HepG2 (cell line): ENCODE data around the gene PTF1A. TPM values are rescaled to one million over a fixed set of nuclear protein-coding genes. Genes with fewer than 3 reads are reported as not detected.

ENCODE experiments used
- ATAC-seq: fragments of 200-7000 bp; cut with Tn5 transposase; 3 replicates; pipeline ENCODE4 v1.9.1; 2020; ENCODE audit warnings: mild to moderate bottlenecking, moderate library complexity
- BruUV-seq: library from RNA; stranded (reverse); fragments of 400-500 nt; replicated peaks from 2 replicates; lab custom pipeline; 2021; lab: Mats Ljungman, UMichigan
- CTCF ChIA-PET: fragments of 300-600 bp; formaldehyde crosslinking; extraction: SDS; loops from one replicate; lab custom pipeline; 2021; ENCODE audit warnings: low total read pairs, inconsistent platforms, low intra/inter-chr PET ratio; lab: Yijun Ruan, JAX
- POLR2A ChIA-PET: fragments of 350-600 bp; sonication (Branson Sonifier 250); formaldehyde crosslinking; loops from one replicate; lab custom pipeline; 2020; ENCODE audit warnings: antibody characterized with exemption, inconsistent platforms; lab: Yijun Ruan, JAX
- DNase-seq: peaks from one replicate; pipeline ENCODE4 v3.0.0-alpha.2; 2015; ENCODE audit warnings: low spot score
- FAIRE-seq: peaks from 3 replicates; lab custom pipeline; 2011; peaks lifted over from hg19 to GRCh38; lab: Jason Lieb, UNC
- H2AFZ ChIP-seq: one replicate; pipeline ENCODE4 v1.6.1; 2011; ENCODE audit warnings: low read length, inconsistent platforms
- H3K27ac ChIP-seq: fragments of 300-600 bp; 3 replicates; pipeline ENCODE4 v1.8.0; 2011; ENCODE audit warnings: mixed run types, mild to moderate bottlenecking, mixed read lengths, low read length, inconsistent platforms; ENCODE audit not compliant: insufficient read depth; ENCODE audit errors: extremely low read length
- H3K27me3 ChIP-seq, 2 experiments: fragments of 200-600 bp in 1 of 2; 2 replicates in 1 of 2; 3 replicates in 1 of 2; pipeline versions ENCODE4 v1.6.0 to v1.8.0; 2011; ENCODE audit warnings: low read length in 2 of 2, mild to moderate bottlenecking in 2 of 2, moderate library complexity in 2 of 2, inconsistent platforms in 1 of 2; ENCODE audit not compliant: insufficient read depth in 2 of 2, control insufficient read depth in 1 of 2
- H3K36me3 ChIP-seq, 2 experiments: fragments of 200-600 bp in 1 of 2; replicated peaks in 1 of 2; 2 replicates in 1 of 2; 3 replicates in 1 of 2; pipeline versions ENCODE4 v1.5.1 to v1.8.0; 2011; ENCODE audit warnings: low read length in 2 of 2, inconsistent platforms in 1 of 2; ENCODE audit not compliant: insufficient read depth in 2 of 2, control insufficient read depth in 1 of 2
- H3K4me1 ChIP-seq: 2 replicates; pipeline ENCODE4 v1.5.1; 2012; ENCODE audit warnings: low read length, inconsistent platforms; ENCODE audit not compliant: insufficient read depth
- H3K4me2 ChIP-seq: 2 replicates; pipeline ENCODE4 v1.6.0; 2011; ENCODE audit warnings: low read depth, low read length, inconsistent platforms
- H3K4me3 ChIP-seq, 3 experiments: fragments of 200-600 bp in 1 of 3; sonication (generic), shearing (Covaris generic) in 1 of 3; replicated peaks in 1 of 3; 2 replicates each; pipeline ENCODE4 v1.5.1; 2011 to 2016; ENCODE audit warnings: low read length in 3 of 3, inconsistent platforms in 2 of 3, low read depth in 2 of 3, mild to moderate bottlenecking in 2 of 3, control low read depth in 1 of 3, mixed read lengths in 1 of 3; ENCODE audit not compliant: insufficient read depth in 1 of 3
- H3K79me2 ChIP-seq: one replicate; pipeline ENCODE4 v1.6.1; 2011; ENCODE audit warnings: low read length, inconsistent platforms; ENCODE audit not compliant: insufficient read depth
- H3K9ac ChIP-seq: 2 replicates; pipeline ENCODE4 v1.6.0; 2011; ENCODE audit warnings: mild to moderate bottlenecking, low read depth, low read length, inconsistent platforms; ENCODE audit not compliant: insufficient read depth
- H3K9me3 ChIP-seq: 2 replicates; pipeline ENCODE4 v1.5.1; 2012; ENCODE audit warnings: mild to moderate bottlenecking, low read length
- H4K20me1 ChIP-seq: 2 replicates; pipeline ENCODE4 v1.6.0; 2011; ENCODE audit warnings: inconsistent platforms, mild to moderate bottlenecking, low read length, moderate library complexity; ENCODE audit not compliant: insufficient read depth
- ATF4 ChIP-seq, 2 experiments: fragments of 450-650 bp in 1 of 2; sonication (generic) in 1 of 2; formaldehyde crosslinking; IDR thresholded peaks; 2 replicates each; pipeline versions ENCODE4 v1.5.0 to v1.8.0; 2020 to 2022; ENCODE audit warnings: mild to moderate bottlenecking in 1 of 2, missing genetic modification reagents in 1 of 2
- CC2D1A ChIP-seq: sonication (generic); formaldehyde crosslinking; IDR thresholded peaks from 2 replicates; pipeline ENCODE4 v1.8.1; 2023; ENCODE audit warnings: mild to moderate bottlenecking, missing genetic modification reagents
- CREBL2 ChIP-seq: sonication (generic); formaldehyde crosslinking; IDR thresholded peaks from 2 replicates; pipeline ENCODE4 v1.8.1; 2023; ENCODE audit warnings: missing genetic modification reagents, mild to moderate bottlenecking, borderline replicate concordance
- HNRNPUL1 ChIP-seq: fragments of 200-400 bp; formaldehyde crosslinking; IDR thresholded peaks from 2 replicates; pipeline ENCODE4 v1.6.1; 2017; ENCODE audit warnings: low read depth, mild to moderate bottlenecking, low read length, moderate library complexity
- HOXD1 ChIP-seq: sonication (generic); formaldehyde crosslinking; IDR thresholded peaks from 2 replicates; pipeline ENCODE4 v1.5.0; 2020; ENCODE audit warnings: missing genetic modification reagents
- MLX ChIP-seq: IDR thresholded peaks from 2 replicates; pipeline ENCODE4 v1.6.1; 2016
- MTF2 ChIP-seq: sonication (generic); formaldehyde crosslinking; IDR thresholded peaks from 2 replicates; pipeline ENCODE4 v1.5.0; 2020; ENCODE audit warnings: missing genetic modification reagents, borderline replicate concordance
- RFX1 ChIP-seq: fragments of 450-650 bp; IDR thresholded peaks from 2 replicates; pipeline ENCODE4 v1.6.1; 2017
- SP4 ChIP-seq: sonication (generic); formaldehyde crosslinking; IDR thresholded peaks from 2 replicates; pipeline ENCODE4 v1.8.1; 2023; ENCODE audit warnings: mild to moderate bottlenecking, missing genetic modification reagents
- STAT5B ChIP-seq: sonication (generic); formaldehyde crosslinking; IDR thresholded peaks from 2 replicates; pipeline ENCODE4 v1.4.0; 2020; ENCODE audit warnings: missing genetic modification reagents
- TEAD3 ChIP-seq: optimal IDR thresholded peaks from 2 replicates; pipeline ENCODE3; 2016; ENCODE audit warnings: borderline replicate concordance
- ZEB1 ChIP-seq: IDR thresholded peaks from 2 replicates; pipeline ENCODE4 v1.6.1; 2012; ENCODE audit warnings: mild to moderate bottlenecking, low read depth, inconsistent platforms; ENCODE audit not compliant: insufficient replicate concordance
- ZNF331 ChIP-seq: sonication (generic); formaldehyde crosslinking; IDR thresholded peaks from 2 replicates; pipeline ENCODE4 v1.4.0; 2020; ENCODE audit warnings: missing genetic modification reagents
- WGBS: methylation state at CpG from one replicate; pipeline ENCODE4 v1.1.6; 2017; ENCODE audit warnings: low lambda C conversion rate; 5-methylcytosine and 5-hydroxymethylcytosine counted together
- in situ Hi-C: cut with HindIII; loops from 2 replicates; pipeline ENCODE4 v1.10.0; 2017; ENCODE audit warnings: low pct_unique_long_range_greater_than_20kb; ENCODE audit not compliant: extremely low pct_ligation_motif_present
- intact Hi-C: fragments of 100-400 bp; cut with micrococcal nuclease; formaldehyde crosslinking; loops from one replicate; pipeline ENCODE4 v1.10.0; 2022; ENCODE audit not compliant: unreplicated experiment
- polyA plus RNA-seq, 8 experiments: library from polyadenylated mRNA; depleted of rRNA in 3 of 8; stranded (reverse) in 7 of 8; unstranded in 1 of 8; fragments of >200 nt; fragmentation: Illumina TruSeq in 4 of 8; extraction: Trizol in 4 of 8; gene quantifications; 2 replicates each; pipeline versions ENCODE4 v1.2.1 to v1.2.3, GENCODE V29; 2011 to 2016; ENCODE audit warnings: low read depth in 4 of 8, missing spikeins in 1 of 8, mixed read lengths in 1 of 8; ENCODE audit not compliant: insufficient read depth in 1 of 8
- total RNA-seq, 5 experiments: library from RNA; depleted of rRNA; stranded (reverse); fragments of >200 nt; fragmentation: Illumina TruSeq; extraction: Trizol; gene quantifications; 2 replicates each; pipeline ENCODE4 v1.2.3, GENCODE V29; 2016; ENCODE audit warnings: low read depth in 1 of 5

PTF1A gene
- total and polyA plus RNA-seq, 2 of the 13 experiments (the other 11 are each of a cell fraction or from before 2014, with no cell fraction given) = not detected

- WGBS = 44% methylated on average over 16 of the region's 41 CpGs
- TF ChIP-seq CC2D1A (CRISPR knock-in tag) (no peak), CREBL2 (CRISPR knock-in tag) (no peak), HOXD1 (CRISPR knock-in tag) (no peak), TEAD3 (CRISPR knock-in tag) (no peak), ATF4 (CRISPR knock-in tag; IDR thresholded peaks at IDR 0.05) (no peak), MTF2 (CRISPR knock-in tag) (no peak), MLX (CRISPR knock-in tag) (no peak), SP4 (CRISPR knock-in tag) (no peak), RFX1 (no peak), ZEB1 (no peak), HNRNPUL1 (no peak), STAT5B (CRISPR knock-in tag) (no peak), ZNF331 (CRISPR knock-in tag) (no peak)
- no peaks in the 10 kb centered on the region for H3K36me3 ChIP-seq
- no peaks in the 10 kb centered on the region for H3K79me2 ChIP-seq
- no peak overlapping the region for H3K9ac ChIP-seq
- no peak overlapping the region for H3K4me3 ChIP-seq
- in situ Hi-C loops (loop anchor here (25.0 kb wide), 2 partner anchors 365 to 515 kb away; no protein-coding TSS in a partner anchor), intact Hi-C loops (no loop called here)
- H2AFZ ChIP-seq = no peak overlapping the region
- H3K9me3 ChIP-seq = no peaks in the 10 kb centered on the region
- ATAC-seq = no peak; the same call in 2 of the 3 replicates
- FAIRE-seq = no peak
- H3K4me1 ChIP-seq = no peaks in the 10 kb centered on the region
- ChIA-PET CTCF (no interaction called here), POLR2A (no interaction called here)
- H3K27me3 ChIP-seq = peaks cover 4 to 21% of the 10 kb centered on the region in 2 experiments; a peak in 3 of 5 replicates
- no peak overlapping the region for H3K27ac ChIP-seq
- DNase-seq = no peak
- H3K4me2 ChIP-seq = no peak overlapping the region
- no peaks in the 10 kb centered on the region for H4K20me1 ChIP-seq
- BruUV-seq = no TSS peak
Measured at GRCh38 chr10:23172429-23173213, 19.5 kb upstream of the PTF1A start.
